ENCODE measurements around the gene HBA2.
A peak's percentile ranks its signal among the peaks of the same experiment; 100 is the strongest.
"Not testable (repeated sequence)": the region's sequence is repeated elsewhere in the genome, so short reads cannot be mapped to it uniquely, and the experiment has no call there.

Gene HBA2

DNA sequence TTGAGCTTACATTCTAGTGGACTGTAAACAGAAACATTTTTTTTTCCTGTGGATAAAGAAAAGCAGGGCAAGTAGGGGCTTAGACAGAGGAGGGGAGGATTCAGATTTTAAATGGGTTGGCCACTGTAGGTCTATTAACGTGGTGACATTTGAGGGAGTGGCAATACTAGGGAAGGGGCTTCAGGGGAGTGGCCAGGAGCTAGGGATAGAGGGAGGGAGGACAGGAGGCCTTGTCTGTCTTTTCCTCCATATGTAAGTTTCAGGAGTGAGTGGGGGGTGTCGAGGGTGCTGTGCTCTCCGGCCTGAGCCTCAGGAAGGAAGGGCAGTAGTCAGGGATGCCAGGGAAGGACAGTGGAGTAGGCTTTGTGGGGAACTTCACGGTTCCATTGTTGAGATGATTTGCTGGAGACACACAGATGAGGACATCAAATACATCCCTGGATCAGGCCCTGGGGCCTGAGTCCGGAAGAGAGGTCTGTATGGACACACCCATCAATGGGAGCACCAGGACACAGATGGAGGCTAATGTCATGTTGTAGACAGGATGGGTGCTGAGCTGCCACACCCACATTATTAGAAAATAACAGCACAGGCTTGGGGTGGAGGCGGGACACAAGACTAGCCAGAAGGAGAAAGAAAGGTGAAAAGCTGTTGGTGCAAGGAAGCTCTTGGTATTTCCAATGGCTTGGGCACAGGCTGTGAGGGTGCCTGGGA is 13.4 kb upstream of the HBA2 start:
- no peak for DNase-seq

- not testable (repeated sequence) for DNase-seq
These were observed 12.4 kb upstream of the HBA2 start for GRCh38 chr16:160242-160641.

GRCh38 chr16:160691-161190 is 11.9 kb upstream of the HBA2 start:
- DNase-seq: no peak

DNA sequence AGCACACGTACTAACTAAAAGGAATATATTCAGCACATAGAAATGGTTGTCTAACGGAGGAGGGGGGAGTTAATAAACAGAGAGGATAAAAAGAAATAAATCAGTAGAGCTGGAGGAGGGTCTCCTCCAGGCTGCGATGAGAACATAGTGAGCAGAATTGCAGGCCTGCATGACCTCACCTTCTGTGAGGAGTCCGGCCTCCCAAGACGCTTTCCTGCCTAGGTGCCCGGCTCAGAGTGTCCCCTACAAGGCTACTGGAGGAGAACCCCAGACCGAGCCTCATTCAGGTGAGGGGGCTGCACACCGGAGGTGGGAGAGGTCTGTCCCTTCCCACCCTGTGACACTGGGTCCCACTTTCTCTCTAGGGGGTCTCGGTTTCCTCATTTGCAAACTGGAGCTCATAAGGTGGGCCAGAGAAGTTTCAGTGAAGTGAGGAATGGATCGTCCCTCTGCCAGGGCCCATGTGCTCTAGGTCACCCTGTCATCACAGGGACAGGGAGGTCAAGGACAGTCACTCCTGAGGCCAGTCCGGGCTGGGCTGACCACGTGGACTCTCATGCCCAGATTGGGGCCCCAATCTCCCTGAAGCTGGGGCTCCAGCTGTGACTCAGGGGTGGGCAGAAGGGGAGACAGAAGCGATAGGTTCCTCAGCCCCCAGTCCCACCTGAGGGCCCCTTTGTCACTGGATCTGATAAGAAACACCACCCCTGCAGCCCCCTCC is 10.2 kb upstream of the HBA2 start:
- no peak for DNase-seq

- not testable (repeated sequence) for DNase-seq
These were observed 9.5 kb upstream of the HBA2 start for GRCh38 chr16:163139-163538.

GRCh38 chr16:163696-164095 is 9.0 kb upstream of the HBA2 start:
- DNase-seq: not testable (repeated sequence)

- not testable (repeated sequence) for DNase-seq
These were observed 8.4 kb upstream of the HBA2 start for GRCh38 chr16:164134-164823.

GRCh38 chr16:164827-165538 is 7.7 kb upstream of the HBA2 start:
- DNase-seq: no peak

GRCh38 chr16:165539-166374 is 6.9 kb upstream of the HBA2 start, which contains the start of gene HBM:
Gene HBM (plus strand): TSS chr16:165978. CDS start chr16:165998, 20 bp downstream.
- no peak for DNase-seq

DNA sequence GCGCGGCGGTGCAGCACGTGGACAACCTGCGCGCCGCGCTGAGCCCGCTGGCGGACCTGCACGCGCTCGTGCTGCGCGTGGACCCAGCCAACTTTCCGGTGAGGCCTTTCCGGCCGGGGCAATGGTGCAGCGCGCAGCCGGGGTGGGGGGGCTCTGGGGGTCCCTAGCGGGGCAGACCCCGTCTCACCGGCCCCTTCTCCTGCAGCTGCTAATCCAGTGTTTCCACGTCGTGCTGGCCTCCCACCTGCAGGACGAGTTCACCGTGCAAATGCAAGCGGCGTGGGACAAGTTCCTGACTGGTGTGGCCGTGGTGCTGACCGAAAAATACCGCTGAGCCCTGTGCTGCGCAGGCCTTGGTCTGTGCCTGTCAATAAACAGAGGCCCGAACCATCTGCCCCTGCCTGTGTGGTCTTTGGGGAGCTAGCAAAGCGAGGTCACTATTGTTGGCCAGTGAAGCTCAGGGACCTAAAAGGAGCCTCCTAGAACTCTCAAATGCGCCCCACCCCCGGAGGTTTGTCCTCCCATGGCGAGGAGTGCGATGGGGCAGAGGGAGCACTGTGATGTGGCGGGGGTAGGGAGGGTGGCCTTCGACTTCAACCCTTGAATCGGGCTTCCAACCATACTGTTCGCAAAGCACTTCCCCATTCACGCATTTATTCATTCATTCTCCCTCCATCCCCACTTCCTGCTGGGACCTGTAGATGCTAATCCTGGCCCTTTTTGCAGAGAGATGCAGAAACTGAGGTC is 6.1 kb upstream of the HBA2 start:
- DNase-seq: no peak

DNA sequence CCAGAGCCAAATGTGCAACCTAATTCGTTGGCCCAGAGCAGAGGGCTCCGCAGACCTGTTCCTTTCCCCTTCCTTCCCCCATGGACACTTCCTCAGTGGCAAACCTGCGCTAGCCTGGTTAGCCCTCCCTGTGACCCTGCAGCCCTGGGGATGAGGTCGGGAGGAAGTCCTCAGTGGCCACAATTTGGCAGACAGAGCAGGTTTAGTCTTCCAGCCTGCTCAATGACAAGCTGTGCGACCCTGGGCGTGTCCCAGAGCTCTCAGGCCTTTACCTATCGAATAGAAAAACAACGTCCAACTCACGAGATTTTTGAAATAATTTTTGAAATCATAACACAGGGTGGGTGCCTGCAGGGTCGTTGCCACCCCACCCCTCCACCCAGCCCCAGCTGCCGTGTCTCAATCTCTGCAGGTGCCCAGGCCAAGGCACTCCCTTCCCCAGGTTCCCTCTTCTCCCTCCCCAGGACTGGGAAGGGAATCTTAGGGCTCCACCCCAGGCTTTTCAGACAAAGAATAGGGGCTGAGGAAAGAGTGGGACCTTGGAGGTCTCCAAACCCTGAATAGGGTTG is 5.5 kb upstream of the HBA2 start:
- DNase-seq: no peak

- DNase-seq: no peak
These were observed 4.3 kb upstream of the HBA2 start for GRCh38 chr16:168424-168823.

DNA sequence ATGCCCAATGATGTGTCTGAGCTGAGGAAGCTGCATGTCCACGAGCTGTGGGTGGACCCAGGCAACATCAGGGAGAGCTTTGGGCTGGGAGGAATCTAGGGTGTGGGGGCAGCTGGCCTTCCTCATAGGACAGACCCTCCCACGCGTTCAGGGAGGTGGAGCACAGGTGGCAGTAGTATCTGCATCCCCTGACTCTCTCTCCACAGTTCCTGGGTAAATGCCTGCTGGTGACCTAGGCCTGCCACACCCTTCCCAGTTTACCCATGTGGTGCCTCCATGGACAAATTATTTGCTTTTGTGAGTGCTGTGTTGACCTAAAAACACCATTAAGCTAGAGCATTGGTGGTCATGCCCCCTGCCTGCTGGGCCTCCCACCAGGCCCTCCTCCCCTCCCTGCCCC is 3.7 kb upstream of the HBA2 start:
- DNase-seq: no peak

DNA sequence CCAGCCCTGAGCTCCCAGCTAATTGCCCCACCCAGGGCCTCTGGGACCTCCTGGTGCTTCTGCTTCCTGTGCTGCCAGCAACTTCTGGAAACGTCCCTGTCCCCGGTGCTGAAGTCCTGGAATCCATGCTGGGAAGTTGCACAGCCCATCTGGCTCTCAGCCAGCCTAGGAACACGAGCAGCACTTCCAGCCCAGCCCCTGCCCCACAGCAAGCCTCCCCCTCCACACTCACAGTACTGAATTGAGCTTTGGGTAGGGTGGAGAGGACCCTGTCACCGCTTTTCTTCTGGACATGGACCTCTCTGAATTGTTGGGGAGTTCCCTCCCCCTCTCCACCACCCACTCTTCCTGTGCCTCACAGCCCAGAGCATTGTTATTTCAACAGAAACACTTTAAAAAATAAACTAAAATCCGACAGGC is 2.6 kb upstream of the HBA2 start:
- not testable (repeated sequence) for DNase-seq

- no peak for DNase-seq
These were observed 1.9 kb upstream of the HBA2 start for GRCh38 chr16:170788-171187.

- not testable (repeated sequence) for DNase-seq
These were observed 657 bp downstream of the HBA2 start for GRCh38 chr16:173211-173854.

GRCh38 chr16:173928-174769 is 1.5 kb downstream of the HBA2 start:
- DNase-seq: peak; percentile 55

- no peak for DNase-seq
These were observed 2.6 kb downstream of the HBA2 start for GRCh38 chr16:175011-175949.

Measured in left hindlimb (tissue), 1 donor.